Measurements from ENCODE around the gene TMEM126A. TPM values are rescaled to one million over a fixed set of nuclear protein-coding genes. Genes with fewer than 3 reads are reported as not detected.
"Not testable (repeated sequence)": the region's sequence is repeated elsewhere in the genome, so short reads cannot be mapped to it uniquely, and the experiment has no call there.

Gene TMEM126A
- 30.6 and 52.5 TPM in 2 replicates for total RNA-seq (2014; rRNA removed; shearing (Covaris generic))

GRCh38 chr11:85647604-85648299 lies at the start of gene TMEM126A:
Gene TMEM126A (plus strand): TSS chr11:85647967. CDS start chr11:85650256, 2,289 bp downstream.
- peak within 1 kb of the TSS; percentile 61 for H3K4me3 ChIP-seq
- H3K27me3 ChIP-seq (replicated peaks), result no peaks in the 10 kb centered on the region
- no peaks in the 10 kb centered on the region for H3K9me3 ChIP-seq (replicated peaks)
- peak; percentile 62 to 64 for DNase-seq (ENCODE audit: low read depth in 1 of 2, low spot score in 2 of 2)
- no peaks in the 10 kb centered on the region for H3K4me1 ChIP-seq (replicated peaks)
- H3K36me3 ChIP-seq, result no peaks in the 10 kb centered on the region; the same call in 1 of the 2 replicates
- peak within 1 kb of the TSS; percentile 54 for H3K27ac ChIP-seq

DNA sequence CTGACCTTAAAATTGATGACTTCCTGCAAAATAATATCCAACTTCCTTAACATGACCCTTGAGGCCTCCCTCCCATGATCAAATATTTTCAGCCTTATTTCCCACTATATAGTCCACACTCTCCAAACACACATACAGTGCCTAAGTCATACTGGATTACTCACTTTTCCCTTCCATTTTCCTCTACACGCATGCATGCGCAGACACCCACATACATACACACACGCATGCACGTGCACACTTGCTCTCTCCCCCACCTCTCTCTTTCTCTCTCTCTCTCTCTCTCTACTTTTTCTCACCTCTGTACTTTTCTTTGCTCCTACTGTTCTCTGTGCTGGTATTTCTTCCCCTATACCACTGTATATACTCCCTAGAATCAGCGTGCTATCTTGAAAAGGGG lies 48.7 kb upstream of the TMEM126A start:
- H3K9me3 ChIP-seq (replicated peaks), result no peaks in the 10 kb centered on the region
- no peak overlapping the region for H3K4me3 ChIP-seq
- no peaks in the 10 kb centered on the region for H3K27me3 ChIP-seq (replicated peaks)
- no peak overlapping the region for H3K27ac ChIP-seq
- no peaks in the 10 kb centered on the region for H3K36me3 ChIP-seq
- no peaks in the 10 kb centered on the region for H3K4me1 ChIP-seq (replicated peaks)
- DNase-seq (ENCODE audit: low read depth in 1 of 2, low spot score in 2 of 2), result no peak

- no peak for DNase-seq (ENCODE audit: low read depth in 1 of 2, low spot score in 2 of 2)
Measured at GRCh38 chr11:85602526-85603213, 45.1 kb upstream of the TMEM126A start.

DNA sequence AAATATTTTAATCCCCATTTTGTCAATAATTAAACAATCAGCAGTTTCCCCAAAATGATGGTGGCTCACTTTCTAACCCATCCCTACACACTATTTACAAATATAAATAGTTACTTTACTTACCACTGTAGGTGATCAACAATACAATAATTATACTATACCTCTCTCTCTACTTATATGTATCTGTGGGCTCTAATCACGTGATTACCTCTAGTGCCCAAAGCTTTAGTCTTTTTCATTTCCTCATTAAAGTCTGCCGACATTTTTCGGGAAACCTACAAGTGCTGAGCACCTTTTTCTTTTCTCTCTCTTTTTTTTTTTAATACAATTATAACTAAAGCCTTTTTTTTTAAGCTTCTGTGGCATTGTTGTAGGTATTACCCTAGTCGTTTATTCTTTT lies 44.5 kb upstream of the TMEM126A start:
- H3K27me3 ChIP-seq (replicated peaks), result no peaks in the 10 kb centered on the region
- DNase-seq (ENCODE audit: low read depth in 1 of 2, low spot score in 2 of 2), result no peak
- no peaks in the 10 kb centered on the region for H3K9me3 ChIP-seq (replicated peaks)
- H3K27ac ChIP-seq, result no peak overlapping the region
- no peak overlapping the region for H3K4me3 ChIP-seq
- H3K4me1 ChIP-seq (replicated peaks), result no peaks in the 10 kb centered on the region
- no peaks in the 10 kb centered on the region for H3K36me3 ChIP-seq

More at GRCh38 chr11:85602526-85603213, 45.1 kb upstream of the TMEM126A start:
- H3K36me3 ChIP-seq, result no peaks in the 10 kb centered on the region
- no peak overlapping the region for H3K4me3 ChIP-seq
- H3K4me1 ChIP-seq (replicated peaks), result no peaks in the 10 kb centered on the region
- no peaks in the 10 kb centered on the region for H3K27me3 ChIP-seq (replicated peaks)
- H3K9me3 ChIP-seq (replicated peaks), result no peaks in the 10 kb centered on the region
- H3K27ac ChIP-seq, result no peak overlapping the region

GRCh38 chr11:85606237-85606636 lies 41.5 kb upstream of the TMEM126A start:
- not testable (repeated sequence) for H3K27ac ChIP-seq; DNase-seq (ENCODE audit: low read depth in 1 of 2, low spot score in 2 of 2); H3K27me3 ChIP-seq (replicated peaks)

GRCh38 chr11:85608621-85609020 lies 39.1 kb upstream of the TMEM126A start:
- not testable (repeated sequence) for H3K27me3 ChIP-seq (replicated peaks); DNase-seq (ENCODE audit: low read depth in 1 of 2, low spot score in 2 of 2); H3K4me3 ChIP-seq; H3K9me3 ChIP-seq (replicated peaks); H3K4me1 ChIP-seq (replicated peaks); H3K36me3 ChIP-seq; H3K27ac ChIP-seq

More at GRCh38 chr11:85606237-85606636, 41.5 kb upstream of the TMEM126A start:
- H3K4me3 ChIP-seq; H3K9me3 ChIP-seq (replicated peaks); H3K4me1 ChIP-seq (replicated peaks); H3K36me3 ChIP-seq: not testable (repeated sequence)

GRCh38 chr11:85609286-85609685 lies 38.5 kb upstream of the TMEM126A start:
- H3K36me3 ChIP-seq; H3K4me1 ChIP-seq (replicated peaks); H3K27ac ChIP-seq; H3K4me3 ChIP-seq; DNase-seq (ENCODE audit: low read depth in 1 of 2, low spot score in 2 of 2); H3K9me3 ChIP-seq (replicated peaks); H3K27me3 ChIP-seq (replicated peaks): not testable (repeated sequence)

- DNase-seq (ENCODE audit: low read depth in 1 of 2, low spot score in 2 of 2); H3K27ac ChIP-seq; H3K36me3 ChIP-seq; H3K27me3 ChIP-seq (replicated peaks); H3K9me3 ChIP-seq (replicated peaks); H3K4me3 ChIP-seq; H3K4me1 ChIP-seq (replicated peaks): not testable (repeated sequence)
Measured at GRCh38 chr11:85611643-85612042, 36.1 kb upstream of the TMEM126A start.

GRCh38 chr11:85619499-85619898 lies 28.3 kb upstream of the TMEM126A start:
- Histone ChIP-seq H3K27me3 (replicated peaks) (no peaks in the 10 kb centered on the region), H3K36me3 (no peaks in the 10 kb centered on the region), H3K9me3 (replicated peaks) (no peaks in the 10 kb centered on the region), H3K27ac (no peak overlapping the region), H3K4me1 (replicated peaks) (no peaks in the 10 kb centered on the region), H3K4me3 (no peak overlapping the region)
- DNase-seq (ENCODE audit: low read depth in 1 of 2, low spot score in 2 of 2), result no peak

DNA sequence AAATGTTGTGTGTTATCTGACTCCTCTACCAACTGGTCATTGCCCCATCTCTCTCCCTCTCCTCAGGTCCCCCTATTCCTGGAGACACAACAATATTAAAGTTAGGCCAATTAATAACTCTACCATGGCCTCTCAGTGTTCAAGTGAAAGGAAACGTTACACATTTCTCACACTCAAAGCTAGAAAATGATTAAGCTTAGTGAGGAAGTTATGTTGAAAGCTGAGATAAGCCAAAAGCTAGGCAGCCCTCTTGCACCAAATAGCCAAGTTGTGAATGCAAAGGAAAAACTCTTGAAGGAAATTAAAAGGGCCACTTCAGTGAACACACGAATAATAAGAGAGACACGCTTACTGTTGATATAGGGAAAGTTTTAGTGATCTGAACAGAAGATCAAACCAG lies 27.5 kb upstream of the TMEM126A start:
- Histone ChIP-seq H3K27ac (no peak overlapping the region), H3K27me3 (replicated peaks) (no peaks in the 10 kb centered on the region), H3K9me3 (replicated peaks) (no peaks in the 10 kb centered on the region), H3K36me3 (no peaks in the 10 kb centered on the region), H3K4me1 (replicated peaks) (no peaks in the 10 kb centered on the region), H3K4me3 (no peak overlapping the region)
- DNase-seq (ENCODE audit: low read depth in 1 of 2, low spot score in 2 of 2), result no peak

GRCh38 chr11:85626496-85626895 lies 21.3 kb upstream of the TMEM126A start:
- no peak for DNase-seq (ENCODE audit: low read depth in 1 of 2, low spot score in 2 of 2)
- no peaks in the 10 kb centered on the region for H3K36me3 ChIP-seq
- no peaks in the 10 kb centered on the region for H3K27me3 ChIP-seq (replicated peaks)
- H3K4me1 ChIP-seq (replicated peaks), result no peaks in the 10 kb centered on the region
- no peak overlapping the region for H3K27ac ChIP-seq
- H3K9me3 ChIP-seq (replicated peaks), result no peaks in the 10 kb centered on the region
- no peak overlapping the region for H3K4me3 ChIP-seq

GRCh38 chr11:85627332-85627997 lies 20.3 kb upstream of the TMEM126A start, which contains the start of gene DLG2:
Gene DLG2 (minus strand): TSS chr11:85627344.
- Histone ChIP-seq H3K4me3 (peak within 1 kb of the TSS; percentile 49), H3K4me1 (replicated peaks) (no peaks in the 10 kb centered on the region), H3K9me3 (replicated peaks) (no peaks in the 10 kb centered on the region), H3K27me3 (replicated peaks) (no peaks in the 10 kb centered on the region), H3K36me3 (no peaks in the 10 kb centered on the region), H3K27ac (no peak within 1 kb of the TSS)
- peak in 1 of 2 experiments; percentile 14 for DNase-seq (ENCODE audit: low read depth in 1 of 2, low spot score in 2 of 2)

- Histone ChIP-seq H3K36me3 (no peaks in the 10 kb centered on the region), H3K27me3 (replicated peaks) (no peaks in the 10 kb centered on the region), H3K4me1 (replicated peaks) (no peaks in the 10 kb centered on the region), H3K27ac (peak within 1 kb of the TSS; percentile 25), H3K4me3 (peak within 1 kb of the TSS; percentile 49), H3K9me3 (replicated peaks) (no peaks in the 10 kb centered on the region)
- DNase-seq (ENCODE audit: low read depth in 1 of 2, low spot score in 2 of 2), result peak; percentile 88 to 91
Measured at GRCh38 chr11:85627998-85628770, 19.6 kb upstream of the TMEM126A start, which contains the start of gene TMEM126B. Gene TMEM126B (plus strand): TSS chr11:85628593. CDS start chr11:85628608, 15 bp downstream.

Data from SJSA1 (cell line).